Retina (tissue), 1 donor: ENCODE data around the gene MRPL12.
A peak's percentile ranks its signal among the peaks of the same experiment; 100 is the strongest.

Source experiments
- DNase-seq: peaks from one replicate; pipeline ENCODE4 v3.0.0-alpha.2; 2016

The MRPL12 gene

DNA sequence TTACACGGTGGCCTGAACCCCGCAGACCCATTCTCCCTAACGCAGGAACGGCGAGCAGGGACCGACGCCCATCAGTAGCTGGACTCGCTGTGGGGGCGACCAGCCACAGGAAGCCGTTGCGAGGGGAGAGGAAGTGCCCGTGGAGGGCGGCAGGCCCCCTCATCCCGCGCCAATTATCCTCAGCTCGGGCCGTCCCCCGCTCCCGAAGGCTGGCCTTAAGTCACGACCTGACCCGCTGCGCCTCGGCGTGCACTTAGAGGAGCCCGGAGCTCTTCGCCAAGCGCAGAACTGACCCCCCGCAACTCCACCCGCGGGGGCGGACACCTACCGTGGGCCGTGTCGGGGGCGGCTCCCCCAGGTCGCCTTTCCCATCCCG is 20.0 kb upstream of the MRPL12 start:
- DNase-seq, result peak; percentile 59

GRCh38 chr17:81683584-81684441 is 19.4 kb upstream of the MRPL12 start, which contains the start of the genes ARL16 and HGS:
ARL16 (minus strand) TSS chr17:81683797; CDS start chr17:81683753, 44 bp downstream.
HGS (plus strand) TSS chr17:81684011; CDS start chr17:81684067, 56 bp downstream.
- DNase-seq, result peak; percentile 100

DNA sequence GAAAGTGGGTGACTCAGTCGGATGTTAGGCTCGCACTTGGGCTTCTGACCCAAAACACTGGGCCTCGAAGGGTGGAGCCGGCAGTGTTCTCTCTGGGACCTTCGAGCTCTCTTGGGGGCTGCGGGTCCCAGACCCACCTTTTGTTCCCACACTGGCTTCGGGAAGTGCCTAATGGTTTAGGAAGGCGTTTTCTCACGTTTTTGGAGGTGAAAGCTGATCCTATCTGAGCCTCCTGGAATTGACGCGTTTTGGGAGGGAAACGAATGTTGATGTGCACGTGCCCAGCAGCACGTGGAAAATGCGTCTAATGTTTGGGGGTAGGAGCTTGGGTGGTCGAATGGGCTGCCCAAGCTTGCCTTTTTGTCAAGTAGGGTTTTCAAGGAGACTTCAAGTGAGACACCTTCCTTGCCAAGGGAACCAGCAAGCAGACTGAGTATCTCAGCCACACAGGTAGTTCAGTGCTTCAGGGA is 18.7 kb upstream of the MRPL12 start:
- DNase-seq, result no peak

DNA sequence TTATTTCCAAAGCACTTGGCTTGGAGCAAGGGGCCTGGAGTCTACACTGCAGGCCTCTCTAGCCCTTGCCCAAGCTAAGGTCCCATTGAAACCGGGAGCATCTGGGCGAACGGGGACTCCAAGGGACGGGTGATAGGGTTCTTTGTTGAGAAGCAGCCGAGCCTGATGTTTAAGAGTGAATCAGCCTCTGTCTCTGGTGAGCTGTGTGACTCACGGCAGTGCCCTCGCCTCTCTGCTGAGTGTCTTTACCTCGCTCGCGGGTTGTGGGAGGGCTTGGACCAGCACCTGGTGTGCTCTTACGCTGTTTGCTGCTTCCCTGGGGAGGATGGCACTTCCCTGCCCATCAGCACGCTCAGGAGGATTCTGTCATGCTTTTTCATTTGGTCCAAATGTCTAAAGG is 18.1 kb upstream of the MRPL12 start:
- DNase-seq, result no peak

DNA sequence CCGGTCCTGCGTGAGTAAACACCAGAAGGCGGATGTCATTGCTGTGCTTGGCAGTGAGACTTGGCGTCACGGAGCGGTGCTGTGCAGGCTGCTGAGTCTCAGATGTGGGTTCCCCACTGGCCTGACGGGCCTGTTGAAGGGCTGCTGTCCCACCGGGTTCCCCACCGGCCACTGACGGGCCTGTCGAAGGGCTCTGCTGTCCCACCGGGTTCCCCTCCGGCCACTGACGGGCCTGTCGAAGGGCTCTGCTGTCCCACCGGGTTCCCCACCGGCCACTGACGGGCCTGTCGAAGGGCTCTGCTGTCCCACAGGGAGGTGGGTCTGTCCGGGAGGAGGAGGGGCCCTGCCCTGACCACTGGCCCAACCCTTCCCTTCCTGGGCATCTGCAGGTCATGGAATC is 16.6 kb upstream of the MRPL12 start:
- no peak for DNase-seq

GRCh38 chr17:81687770-81688541 is 15.2 kb upstream of the MRPL12 start:
- no peak for DNase-seq

GRCh38 chr17:81688616-81689015 is 14.6 kb upstream of the MRPL12 start:
- DNase-seq, result no peak

GRCh38 chr17:81690066-81690465 is 13.1 kb upstream of the MRPL12 start:
- DNase-seq, result no peak

DNA sequence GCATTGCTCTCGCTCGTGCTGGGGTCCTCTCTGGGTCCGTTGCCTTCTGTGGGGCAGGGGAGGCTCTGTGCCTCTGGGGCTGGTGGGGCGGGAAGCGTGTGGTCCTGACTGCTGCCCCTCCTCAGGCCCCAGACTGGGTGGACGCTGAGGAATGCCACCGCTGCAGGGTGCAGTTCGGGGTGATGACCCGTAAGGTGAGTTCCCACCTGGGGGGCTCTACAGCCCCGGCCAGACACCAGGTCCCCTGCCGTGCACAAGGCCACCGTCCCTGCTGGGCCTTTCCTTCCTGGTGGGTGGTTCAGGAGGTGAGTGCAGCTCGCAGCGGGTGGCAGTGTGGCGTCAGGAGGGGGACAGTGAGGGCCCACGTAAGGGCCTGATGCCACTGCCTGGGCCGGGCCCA is 12.6 kb upstream of the MRPL12 start:
- DNase-seq, result no peak

DNA sequence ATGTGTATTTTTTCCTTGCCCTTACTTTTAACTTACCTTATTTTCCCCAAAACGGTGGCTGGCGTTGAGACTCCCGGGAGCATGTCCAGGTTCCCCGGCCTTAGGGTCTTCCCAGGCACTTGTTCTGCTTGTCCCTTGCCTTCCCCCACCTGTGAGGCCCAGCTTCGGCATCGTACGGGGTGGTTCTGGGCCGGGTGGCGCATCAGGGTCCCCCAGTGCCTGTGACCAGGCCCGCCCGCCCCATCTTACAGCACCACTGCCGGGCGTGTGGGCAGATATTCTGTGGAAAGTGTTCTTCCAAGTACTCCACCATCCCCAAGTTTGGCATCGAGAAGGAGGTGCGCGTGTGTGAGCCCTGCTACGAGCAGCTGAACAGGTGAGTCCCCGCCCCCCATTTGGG is 12.0 kb upstream of the MRPL12 start:
- DNase-seq, result no peak

- no peak for DNase-seq
Observed at GRCh38 chr17:81691608-81692007, 11.6 kb upstream of the MRPL12 start.

DNA sequence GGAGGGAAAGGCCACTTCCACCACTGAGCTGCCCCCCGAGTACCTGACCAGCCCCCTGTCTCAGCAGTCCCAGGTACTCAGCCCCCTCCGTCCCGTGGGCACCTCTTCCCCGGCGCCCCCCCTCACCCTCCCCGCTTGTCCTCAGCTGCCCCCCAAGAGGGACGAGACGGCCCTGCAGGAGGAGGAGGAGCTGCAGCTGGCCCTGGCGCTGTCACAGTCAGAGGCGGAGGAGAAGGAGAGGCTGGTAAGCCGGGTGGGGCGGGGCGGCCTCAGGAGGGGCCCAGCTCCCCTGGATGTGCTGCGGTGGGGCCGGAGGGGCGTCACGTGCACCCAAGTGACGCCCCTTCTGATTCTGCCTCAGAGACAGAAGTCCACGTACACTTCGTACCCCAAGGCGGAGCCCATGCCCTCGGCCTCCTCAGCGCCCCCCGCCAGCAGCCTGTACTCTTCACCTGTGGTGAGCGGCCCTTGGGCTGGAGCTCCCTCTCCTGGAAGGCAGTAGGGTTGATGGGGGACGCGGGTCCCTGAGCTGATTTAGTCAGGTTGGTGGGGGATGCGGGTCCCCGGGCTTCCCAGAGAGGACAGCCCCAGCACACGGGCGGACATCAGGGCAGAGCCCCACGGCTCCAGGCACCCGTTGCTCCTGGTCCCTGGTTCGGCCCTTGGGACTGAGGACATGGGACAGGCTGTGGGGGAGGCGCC is 9.5 kb upstream of the MRPL12 start:
- no peak for DNase-seq

GRCh38 chr17:81694810-81695209 is 8.4 kb upstream of the MRPL12 start:
- DNase-seq, result no peak

GRCh38 chr17:81695211-81695610 is 8.0 kb upstream of the MRPL12 start:
- no peak for DNase-seq

DNA sequence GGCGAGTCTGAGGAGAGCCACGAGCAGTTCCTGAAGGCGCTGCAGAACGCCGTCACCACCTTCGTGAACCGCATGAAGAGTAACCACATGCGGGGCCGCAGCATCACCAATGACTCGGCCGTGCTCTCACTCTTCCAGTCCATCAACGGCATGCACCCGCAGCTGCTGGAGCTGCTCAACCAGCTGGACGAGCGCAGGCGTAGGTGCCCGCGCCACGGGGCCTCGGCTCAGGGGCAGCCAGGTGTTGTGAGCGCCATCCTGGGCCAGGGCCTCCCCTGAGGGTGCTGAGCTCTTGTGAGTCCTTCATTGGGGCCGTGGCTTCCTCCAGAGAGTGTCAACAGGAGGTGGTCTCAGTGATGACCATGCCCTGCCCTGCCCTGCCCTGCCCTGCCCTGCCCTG is 7.4 kb upstream of the MRPL12 start:
- no peak for DNase-seq

DNA sequence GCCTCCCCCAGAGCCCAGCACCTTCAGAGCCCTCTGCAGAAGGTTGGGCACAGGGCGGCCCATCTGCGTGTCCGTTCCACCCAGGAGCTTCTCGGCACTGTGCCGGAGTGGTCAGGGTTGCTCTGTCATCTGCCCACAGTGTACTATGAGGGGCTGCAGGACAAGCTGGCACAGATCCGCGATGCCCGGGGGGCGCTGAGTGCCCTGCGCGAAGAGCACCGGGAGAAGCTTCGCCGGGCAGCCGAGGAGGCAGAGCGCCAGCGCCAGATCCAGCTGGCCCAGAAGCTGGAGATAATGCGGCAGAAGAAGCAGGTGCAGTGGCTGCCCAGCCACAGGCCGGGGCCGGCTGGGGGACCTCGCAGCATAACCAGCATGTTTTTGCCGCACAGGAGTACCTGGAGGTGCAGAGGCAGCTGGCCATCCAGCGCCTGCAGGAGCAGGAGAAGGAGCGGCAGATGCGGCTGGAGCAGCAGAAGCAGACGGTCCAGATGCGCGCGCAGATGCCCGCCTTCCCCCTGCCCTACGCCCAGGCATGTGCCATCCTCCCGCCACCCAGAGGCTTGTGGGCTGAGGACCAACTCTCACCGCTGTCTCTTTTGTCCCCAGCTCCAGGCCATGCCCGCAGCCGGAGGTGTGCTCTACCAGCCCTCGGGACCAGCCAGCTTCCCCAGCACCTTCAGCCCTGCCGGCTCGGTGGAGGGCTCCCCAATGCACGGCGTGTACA is 6.8 kb upstream of the MRPL12 start:
- DNase-seq, result no peak

GRCh38 chr17:81697261-81698044 is 5.7 kb upstream of the MRPL12 start:
- no peak for DNase-seq

DNA sequence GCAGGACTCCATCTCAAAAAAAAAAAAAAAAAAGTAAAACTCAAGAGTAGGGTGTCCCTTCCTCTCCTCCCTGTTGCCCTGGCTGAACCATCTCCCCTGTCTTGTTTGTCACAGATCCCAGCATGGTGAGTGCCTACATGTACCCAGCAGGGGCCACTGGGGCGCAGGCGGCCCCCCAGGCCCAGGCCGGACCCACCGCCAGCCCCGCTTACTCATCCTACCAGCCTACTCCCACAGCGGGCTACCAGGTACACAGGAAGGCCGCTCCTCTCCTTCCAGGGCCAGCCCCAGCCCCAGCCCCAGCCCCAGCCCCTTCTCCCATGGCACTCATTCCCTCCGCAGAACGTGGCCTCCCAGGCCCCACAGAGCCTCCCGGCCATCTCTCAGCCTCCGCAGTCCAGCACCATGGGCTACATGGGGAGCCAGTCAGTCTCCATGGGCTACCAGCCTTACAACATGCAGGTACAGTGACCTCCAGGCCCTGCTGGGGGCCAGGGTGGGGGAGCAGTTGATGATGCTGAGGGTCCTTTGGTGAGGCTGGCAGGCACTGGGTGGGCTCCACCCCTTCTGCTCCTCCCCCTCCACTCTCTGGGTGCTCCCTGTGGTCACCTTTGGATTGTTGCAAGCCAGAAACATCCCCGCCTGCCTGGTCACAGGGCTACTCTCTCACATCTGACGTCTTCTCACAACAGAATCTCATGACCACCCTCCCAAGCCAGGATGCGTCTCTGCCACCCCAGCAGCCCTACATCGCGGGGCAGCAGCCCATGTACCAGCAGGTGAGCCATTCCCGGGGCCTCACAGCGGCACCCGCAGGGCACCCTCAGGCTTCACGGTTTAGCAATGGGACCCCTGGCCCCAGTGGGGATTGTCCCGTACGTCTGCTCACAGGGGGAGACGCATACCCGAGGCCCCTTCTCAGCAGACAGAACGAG is 2.5 kb upstream of the MRPL12 start:
- DNase-seq, result no peak

DNA sequence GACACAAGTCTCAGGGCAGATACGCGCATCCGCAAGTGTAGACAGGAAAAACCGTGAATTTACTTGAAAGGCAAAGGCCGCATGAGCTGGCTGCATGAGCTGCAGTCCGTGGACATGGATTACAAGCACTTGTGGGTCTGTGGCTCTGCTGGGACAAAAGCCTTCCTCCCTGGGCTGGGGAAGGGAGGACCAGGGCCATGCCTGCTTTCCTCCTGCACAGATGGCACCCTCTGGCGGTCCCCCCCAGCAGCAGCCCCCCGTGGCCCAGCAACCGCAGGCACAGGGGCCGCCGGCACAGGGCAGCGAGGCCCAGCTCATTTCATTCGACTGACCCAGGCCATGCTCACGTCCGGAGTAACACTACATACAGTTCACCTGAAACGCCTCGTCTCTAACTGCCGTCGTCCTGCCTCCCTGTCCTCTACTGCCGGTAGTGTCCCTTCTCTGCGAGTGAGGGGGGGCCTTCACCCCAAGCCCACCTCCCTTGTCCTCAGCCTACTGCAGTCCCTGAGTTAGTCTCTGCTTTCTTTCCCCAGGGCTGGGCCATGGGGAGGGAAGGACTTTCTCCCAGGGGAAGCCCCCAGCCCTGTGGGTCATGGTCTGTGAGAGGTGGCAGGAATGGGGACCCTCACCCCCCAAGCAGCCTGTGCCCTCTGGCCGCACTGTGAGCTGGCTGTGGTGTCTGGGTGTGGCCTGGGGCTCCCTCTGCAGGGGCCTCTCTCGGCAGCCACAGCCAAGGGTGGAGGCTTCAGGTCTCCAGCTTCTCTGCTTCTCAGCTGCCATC is 1.7 kb upstream of the MRPL12 start:
- no peak for DNase-seq
